Muscle of leg (tissue), 11 donors: ENCODE data around the gene ALKBH5. TPM values are rescaled to one million over a fixed set of nuclear protein-coding genes. Genes with fewer than 3 reads are reported as not detected.

ENCODE experiments used
- DNase-seq: peaks from one replicate; pipeline ENCODE4 v3.0.0; 2013
- H3K27ac ChIP-seq: one replicate; pipeline ENCODE4 v1.5.1; 2013; ENCODE audit warnings: mild to moderate bottlenecking, low read length, control low read depth
- H3K27me3 ChIP-seq: one replicate; pipeline ENCODE4 v1.6.1; 2013; ENCODE audit warnings: low read length; ENCODE audit not compliant: control insufficient read depth, insufficient read depth
- H3K36me3 ChIP-seq: one replicate; pipeline ENCODE4 v1.6.1; 2013; ENCODE audit warnings: low read length; ENCODE audit not compliant: control insufficient read depth, insufficient read depth
- H3K4me1 ChIP-seq: one replicate; pipeline ENCODE4 v1.6.1; 2013; ENCODE audit warnings: low read length; ENCODE audit not compliant: control insufficient read depth, insufficient read depth
- H3K4me3 ChIP-seq: one replicate; pipeline ENCODE4 v1.5.1; 2013; ENCODE audit warnings: low read length, control low read depth
- H3K9me3 ChIP-seq: replicated peaks from 2 replicates; pipeline ENCODE4 v1.6.1; 2013; ENCODE audit warnings: low read depth, low read length; ENCODE audit not compliant: control insufficient read depth
- WGBS: methylation state at CpG from one replicate; pipeline ENCODE4 v1.1.5; 2013; ENCODE audit warnings: missing lambda C conversion rate; ENCODE audit not compliant: insufficient coverage; 5-methylcytosine and 5-hydroxymethylcytosine counted together
- polyA plus RNA-seq, 8 donors: library from polyadenylated mRNA; unstranded; fragments of 120-200 nt; gene quantifications; one replicate each; pipeline versions ENCODE4 v1.2.1 to v1.2.3, GENCODE V29; 2013; ENCODE audit warnings: inconsistent platforms in 1 of 8, low replicate concordance in 1 of 8; ENCODE audit not compliant: insufficient read length in 8 of 8, insufficient read depth in 1 of 8
- total RNA-seq: library from RNA; stranded (reverse); fragments of 120-200 nt; gene quantifications from one replicate; pipeline ENCODE4 v1.2.4, GENCODE V29; 2013

Gene ALKBH5
- total and polyA plus RNA-seq, 9 donors, result 56.5 to 72.3 (median 66.7) TPM

DNA sequence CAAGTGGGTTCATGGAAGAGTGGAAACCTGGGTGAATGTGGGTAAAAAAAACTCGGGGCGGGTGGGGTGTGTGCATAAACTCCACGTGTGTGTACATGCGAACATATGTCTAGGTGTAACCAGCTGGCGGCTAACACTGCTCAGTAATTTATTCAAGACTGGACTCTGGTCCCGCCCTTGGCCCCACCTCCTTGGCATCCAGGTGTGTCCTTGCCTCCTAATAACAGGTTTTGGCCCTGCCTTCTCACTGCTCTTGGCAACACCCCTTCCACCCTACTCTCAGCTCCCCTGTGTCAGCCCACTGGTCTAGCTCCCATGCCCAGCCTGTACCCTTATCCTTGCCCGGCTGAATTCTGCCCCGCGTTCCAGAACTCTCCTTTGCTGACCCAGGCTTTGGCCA is 66.6 kb downstream of the ALKBH5 start:
- no peak for DNase-seq
- peaks cover 20% of the 10 kb centered on the region for H3K4me1 ChIP-seq
- H3K27me3 ChIP-seq, result no peaks in the 10 kb centered on the region
- WGBS, result 86% methylated on average over 9 of the region's 9 CpGs
- no peak overlapping the region for H3K27ac ChIP-seq
- H3K9me3 ChIP-seq, result no peaks in the 10 kb centered on the region
- H3K4me3 ChIP-seq, result no peak overlapping the region
- H3K36me3 ChIP-seq, result peaks cover 90% of the 10 kb centered on the region

DNA sequence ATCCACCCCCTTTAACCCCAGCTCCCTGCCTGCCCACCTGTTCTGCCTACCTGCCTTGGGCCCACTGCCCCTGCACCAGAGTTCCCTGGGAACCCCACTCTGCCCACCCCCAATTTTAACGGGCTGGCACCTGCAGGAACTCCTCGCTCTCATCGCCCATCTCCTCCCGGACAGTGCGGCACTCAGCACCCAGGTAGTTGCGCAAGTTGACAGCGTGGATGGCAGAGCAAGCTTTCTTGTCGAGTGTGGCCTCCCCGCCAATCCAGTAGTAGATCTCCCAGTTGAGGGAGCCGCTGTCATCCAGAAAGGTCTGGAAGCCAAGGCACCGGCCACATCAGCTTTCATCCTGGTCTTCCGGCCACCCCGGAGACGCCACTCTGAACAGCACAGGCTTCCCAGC is 67.1 kb downstream of the ALKBH5 start:
- Histone ChIP-seq H3K9me3 (no peaks in the 10 kb centered on the region), H3K27ac (no peak overlapping the region), H3K27me3 (no peaks in the 10 kb centered on the region), H3K4me3 (no peak overlapping the region), H3K36me3 (peaks cover 90% of the 10 kb centered on the region), H3K4me1 (peaks cover 20% of the 10 kb centered on the region)
- 83% methylated on average over 13 of the region's 14 CpGs for WGBS
- DNase-seq, result no peak

- WGBS, result 73% methylated on average over 15 of the region's 15 CpGs
- Histone ChIP-seq H3K4me1 (peaks cover 20% of the 10 kb centered on the region), H3K9me3 (no peaks in the 10 kb centered on the region), H3K27ac (no peak overlapping the region), H3K27me3 (no peaks in the 10 kb centered on the region), H3K4me3 (no peak overlapping the region), H3K36me3 (peaks cover 90% of the 10 kb centered on the region)
- DNase-seq, result no peak
These were observed 67.6 kb downstream of the ALKBH5 start for GRCh38 chr17:18251204-18251603.

DNA sequence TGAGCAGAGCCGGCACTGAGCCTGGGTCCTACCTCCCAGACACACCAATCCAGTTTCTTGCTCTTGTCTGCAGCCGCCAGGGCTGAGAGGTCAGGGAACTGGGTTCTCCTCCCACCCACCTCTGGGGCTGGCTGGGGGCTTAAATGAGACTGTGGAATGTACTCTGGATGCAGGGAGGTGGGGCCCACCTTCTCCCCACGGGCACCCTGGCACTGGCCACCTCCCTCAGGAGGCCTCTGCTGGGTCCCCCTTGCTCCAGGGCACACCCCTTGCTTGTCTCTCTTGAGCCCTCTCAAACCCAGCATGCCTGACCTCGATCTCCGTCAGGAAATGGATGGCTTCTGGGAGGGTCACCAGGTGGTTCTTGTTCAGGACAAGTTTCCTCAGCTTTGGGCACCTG is 68.5 kb downstream of the ALKBH5 start:
- WGBS, result 90% methylated on average over 2 of the region's 5 CpGs
- peaks cover 28% of the 10 kb centered on the region for H3K4me1 ChIP-seq
- H3K36me3 ChIP-seq, result peaks cover 88% of the 10 kb centered on the region
- H3K27ac ChIP-seq, result no peak overlapping the region
- no peaks in the 10 kb centered on the region for H3K27me3 ChIP-seq
- no peak overlapping the region for H3K4me3 ChIP-seq
- DNase-seq, result no peak
- H3K9me3 ChIP-seq, result no peaks in the 10 kb centered on the region

GRCh38 chr17:18253187-18253884 is 69.7 kb downstream of the ALKBH5 start:
- WGBS, result 86% methylated on average over 13 of the region's 16 CpGs

DNA sequence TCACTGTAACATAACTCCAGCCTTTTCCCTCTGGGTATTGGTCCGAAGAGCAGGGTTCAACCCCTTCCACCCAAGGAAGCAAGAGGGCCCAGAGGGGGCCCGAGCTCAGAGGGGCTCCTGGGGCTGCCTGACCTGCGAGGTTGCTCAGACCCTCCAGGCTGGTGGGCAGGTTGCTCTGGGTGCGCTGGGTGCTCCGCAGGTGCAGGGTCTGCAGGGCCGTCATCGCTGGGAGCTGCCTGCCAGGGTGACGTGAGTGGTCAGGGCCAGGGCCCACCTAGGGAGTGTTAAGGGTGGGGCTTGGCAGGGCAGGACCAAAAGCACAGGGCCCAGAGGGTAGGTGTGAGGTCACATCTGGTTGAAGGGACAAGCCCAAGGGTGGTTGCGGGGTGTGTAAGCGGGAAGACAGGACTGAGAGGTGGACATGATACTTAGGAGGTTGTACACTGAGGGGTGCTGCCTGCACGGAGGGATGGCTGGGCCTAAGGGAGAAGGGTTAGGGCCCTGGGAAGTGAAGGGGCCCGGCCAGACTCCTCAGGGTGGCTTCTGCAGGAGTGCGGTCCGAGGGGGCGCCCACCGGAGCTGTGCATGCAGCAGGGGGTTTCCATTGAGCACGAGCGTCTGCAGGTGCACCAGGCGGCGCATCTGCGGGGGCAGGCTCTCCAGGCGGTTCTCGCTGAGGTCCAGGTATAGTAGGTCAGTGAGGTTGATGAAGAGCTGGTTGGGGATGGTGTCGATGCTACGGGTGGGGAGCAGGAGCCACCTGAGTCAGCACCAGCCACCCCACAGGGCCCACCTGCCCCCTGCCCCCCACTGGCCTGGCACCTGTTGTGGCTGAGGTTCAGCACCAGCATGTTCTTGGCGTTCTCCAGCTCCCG is 70.6 kb downstream of the ALKBH5 start:
- Histone ChIP-seq H3K4me3 (no peak overlapping the region), H3K36me3 (peaks cover 70% of the 10 kb centered on the region), H3K4me1 (peaks cover 22% of the 10 kb centered on the region), H3K27ac (no peak overlapping the region), H3K27me3 (no peaks in the 10 kb centered on the region), H3K9me3 (no peaks in the 10 kb centered on the region)
- WGBS, result 81% methylated on average over 19 of the region's 27 CpGs
- DNase-seq, result no peak

More at GRCh38 chr17:18253187-18253884, 69.7 kb downstream of the ALKBH5 start:
- peaks cover 78% of the 10 kb centered on the region for H3K36me3 ChIP-seq
- peaks cover 24% of the 10 kb centered on the region for H3K4me1 ChIP-seq
- no peaks in the 10 kb centered on the region for H3K27me3 ChIP-seq
- no peaks in the 10 kb centered on the region for H3K9me3 ChIP-seq
- DNase-seq, result no peak
- H3K27ac ChIP-seq, result no peak overlapping the region
- H3K4me3 ChIP-seq, result no peak overlapping the region

GRCh38 chr17:18254888-18255649 is 71.4 kb downstream of the ALKBH5 start:
- H3K27me3 ChIP-seq, result no peaks in the 10 kb centered on the region
- WGBS, result 87% methylated on average over 4 of the region's 8 CpGs

DNA sequence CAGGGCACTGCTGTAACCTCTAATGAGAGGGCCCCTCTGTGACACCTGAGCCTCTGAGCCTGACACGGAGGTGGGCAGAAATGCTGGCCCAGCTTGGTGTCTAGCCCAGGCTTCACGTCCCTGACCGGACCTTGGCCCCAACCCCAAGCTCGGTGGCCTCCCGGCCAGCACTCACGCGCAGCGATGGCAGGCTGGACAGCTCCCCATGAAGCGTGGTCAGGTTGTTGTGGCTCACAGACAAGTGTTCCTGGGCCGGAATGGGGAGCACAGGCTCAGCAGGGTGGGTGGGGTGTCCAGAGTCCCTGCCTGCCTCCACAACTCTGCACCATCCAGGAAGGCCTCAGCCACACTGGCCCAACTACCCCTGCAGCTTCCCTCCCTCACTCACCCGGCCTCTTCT is 72.7 kb downstream of the ALKBH5 start:
- Histone ChIP-seq H3K27me3 (no peaks in the 10 kb centered on the region), H3K9me3 (no peaks in the 10 kb centered on the region), H3K27ac (no peak overlapping the region), H3K4me1 (peaks cover 33% of the 10 kb centered on the region), H3K4me3 (no peak overlapping the region), H3K36me3 (peaks cover 52% of the 10 kb centered on the region)
- DNase-seq, result no peak
- 90% methylated on average over 5 of the region's 11 CpGs for WGBS

More at GRCh38 chr17:18254888-18255649, 71.4 kb downstream of the ALKBH5 start:
- Histone ChIP-seq H3K36me3 (peaks cover 65% of the 10 kb centered on the region), H3K27ac (no peak overlapping the region), H3K9me3 (no peaks in the 10 kb centered on the region), H3K4me3 (no peak overlapping the region), H3K4me1 (peaks cover 27% of the 10 kb centered on the region)
- DNase-seq, result no peak

GRCh38 chr17:18256776-18257175 is 73.1 kb downstream of the ALKBH5 start:
- Histone ChIP-seq H3K27me3 (no peaks in the 10 kb centered on the region), H3K9me3 (no peaks in the 10 kb centered on the region), H3K27ac (no peak overlapping the region), H3K36me3 (peaks cover 48% of the 10 kb centered on the region), H3K4me3 (no peak overlapping the region), H3K4me1 (peaks cover 37% of the 10 kb centered on the region)
- DNase-seq, result no peak
- 82% methylated on average over 7 of the region's 7 CpGs for WGBS
